Thyroid gland (tissue), 4 donors: ENCODE results near the gene MMAB. TPM values are rescaled to one million over a fixed set of nuclear protein-coding genes. Genes with fewer than 3 reads are reported as not detected.

ENCODE experiments used
- DNase-seq, 2 donors: peaks; one replicate each; pipeline ENCODE4 v3.0.0-alpha.2; 2019
- H3K27ac ChIP-seq, 3 donors: fragments of 200-600 bp; sonication (generic); 1 replicate in 2 of 3; 2 replicates in 1 of 3; pipeline ENCODE4 v1.5.1; 2016 to 2019; ENCODE audit warnings: mild to moderate bottlenecking in 1 of 3, moderate library complexity in 1 of 3
- H3K27me3 ChIP-seq: fragments of 200-600 bp; sonication (generic); one replicate; pipeline ENCODE4 v1.5.1; 2019
- H3K36me3 ChIP-seq, 2 donors: fragments of 200-600 bp; sonication (generic); one replicate each; pipeline ENCODE4 v1.5.1; 2016 to 2019
- H3K4me1 ChIP-seq, 2 donors: fragments of 200-600 bp; sonication (generic); one replicate each; pipeline ENCODE4 v1.5.1; 2017 to 2019
- H3K4me3 ChIP-seq, 3 donors: fragments of 200-600 bp; sonication (generic); replicated peaks in 1 of 3; 1 replicate in 2 of 3; 2 replicates in 1 of 3; pipeline ENCODE4 v1.5.1; 2016; ENCODE audit warnings: mild to moderate bottlenecking in 1 of 3
- H3K9me3 ChIP-seq: fragments of 200-600 bp; sonication (generic); one replicate; pipeline ENCODE4 v1.5.1; 2017
- POLR2A ChIP-seq, 2 donors: fragments of 450-650 bp; IDR thresholded peaks; one replicate each; pipeline ENCODE4 v1.6.1; 2017; ENCODE audit warnings: antibody characterized with exemption in 2 of 2, mild to moderate bottlenecking in 2 of 2, moderate library complexity in 1 of 2
- WGBS, 2 donors: methylation state at CpG; one replicate each; pipeline ENCODE4 v1.1.5; 2017; 5-methylcytosine and 5-hydroxymethylcytosine counted together
- intact Hi-C: fragments of 100-400 bp; cut with DNase I; formaldehyde crosslinking; loops from one replicate; pipeline ENCODE4 v1.15.1; 2023
- total RNA-seq, 4 donors: library from RNA; depleted of rRNA; stranded (reverse); fragments of >200 nt; gene quantifications; one replicate each; pipeline ENCODE4 v1.2.3, GENCODE V29; 2016
- TF ChIP-seq, protein P1 (sequence below), 6 experiments: fragments of 200-600 bp in 3 of 6; fragments of 450-650 bp in 3 of 6; sonication (generic) in 3 of 6; IDR thresholded peaks; one replicate each; pipeline ENCODE4 v1.5.1; 2016 to 2019; ENCODE audit warnings: antibody characterized with exemption in 6 of 6, mild to moderate bottlenecking in 2 of 6, inconsistent platforms in 1 of 6, moderate library complexity in 1 of 6

MMAB gene
- total RNA-seq, 4 donors from 2014 or later = 40.3 to 82.2 (median 69.7) TPM

DNA sequence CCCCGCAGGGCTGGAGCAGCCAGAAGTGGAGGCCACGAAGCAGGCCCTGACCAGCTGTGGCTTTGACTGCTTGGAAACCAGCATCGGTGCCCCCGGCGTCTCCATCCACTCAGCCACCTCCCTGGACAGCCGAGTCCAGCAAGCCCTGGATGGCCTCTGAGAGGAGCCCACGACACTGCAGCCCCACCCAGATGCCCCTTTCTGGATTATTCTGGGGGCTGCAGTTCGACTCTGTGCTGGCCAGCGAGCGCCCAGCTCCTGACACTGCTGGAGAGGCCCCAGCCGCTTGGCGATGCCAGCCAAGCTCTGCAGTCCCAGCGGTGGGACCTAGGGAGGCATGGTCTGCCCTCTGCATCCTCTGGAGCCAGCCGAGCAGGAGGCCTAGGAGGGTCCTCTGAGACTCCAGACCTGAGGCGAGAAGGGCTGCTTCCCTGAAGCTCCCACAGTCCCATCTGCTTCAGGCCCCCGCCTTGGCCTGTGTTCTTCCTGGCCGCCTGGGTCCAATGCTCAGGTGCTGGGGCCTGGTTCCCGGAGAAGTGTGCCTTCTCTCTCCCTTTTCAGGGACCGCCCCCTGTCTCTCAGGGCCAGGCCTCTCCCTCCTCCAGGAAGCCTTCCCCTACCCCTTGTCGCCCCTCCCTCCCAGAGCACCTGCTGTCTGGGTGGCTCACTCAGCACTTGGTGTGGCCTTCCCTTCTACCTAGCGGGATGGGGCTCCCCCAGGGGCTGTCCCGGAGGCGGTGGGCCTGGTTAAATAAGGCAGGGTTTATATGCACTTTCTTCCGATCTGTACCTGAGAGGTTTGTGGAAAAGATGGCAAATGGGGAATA lies 23.3 kb upstream of the MMAB start:
- Histone ChIP-seq H3K36me3 (peaks cover 7% of the 10 kb centered on the region in 2 donors), H3K27me3 (no peaks in the 10 kb centered on the region), H3K9me3 (no peaks in the 10 kb centered on the region), H3K4me3 (no peak overlapping the region), H3K4me1 (peaks cover 3 to 9% of the 10 kb centered on the region in 2 donors), H3K27ac (no peak overlapping the region)
- WGBS, 2 donors = 88 to 89% methylated on average over 6 to 17 of the region's 24 CpGs
- DNase-seq = no peak
- intact Hi-C loops = loop anchor here (5.0 to 10.0 kb wide), 3 partner anchors 121 to 176 kb away; no protein-coding TSS in a partner anchor
- TF ChIP-seq, protein P1, sequence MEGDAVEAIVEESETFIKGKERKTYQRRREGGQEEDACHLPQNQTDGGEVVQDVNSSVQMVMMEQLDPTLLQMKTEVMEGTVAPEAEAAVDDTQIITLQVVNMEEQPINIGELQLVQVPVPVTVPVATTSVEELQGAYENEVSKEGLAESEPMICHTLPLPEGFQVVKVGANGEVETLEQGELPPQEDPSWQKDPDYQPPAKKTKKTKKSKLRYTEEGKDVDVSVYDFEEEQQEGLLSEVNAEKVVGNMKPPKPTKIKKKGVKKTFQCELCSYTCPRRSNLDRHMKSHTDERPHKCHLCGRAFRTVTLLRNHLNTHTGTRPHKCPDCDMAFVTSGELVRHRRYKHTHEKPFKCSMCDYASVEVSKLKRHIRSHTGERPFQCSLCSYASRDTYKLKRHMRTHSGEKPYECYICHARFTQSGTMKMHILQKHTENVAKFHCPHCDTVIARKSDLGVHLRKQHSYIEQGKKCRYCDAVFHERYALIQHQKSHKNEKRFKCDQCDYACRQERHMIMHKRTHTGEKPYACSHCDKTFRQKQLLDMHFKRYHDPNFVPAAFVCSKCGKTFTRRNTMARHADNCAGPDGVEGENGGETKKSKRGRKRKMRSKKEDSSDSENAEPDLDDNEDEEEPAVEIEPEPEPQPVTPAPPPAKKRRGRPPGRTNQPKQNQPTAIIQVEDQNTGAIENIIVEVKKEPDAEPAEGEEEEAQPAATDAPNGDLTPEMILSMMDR (IDR thresholded peaks at IDR 0.05) = no peak
- no peak for TF ChIP-seq POLR2A (IDR thresholded peaks at IDR 0.05)

- H3K4me3 ChIP-seq = no peak overlapping the region
- H3K9me3 ChIP-seq = no peaks in the 10 kb centered on the region
- DNase-seq = no peak
- no peak overlapping the region for H3K27ac ChIP-seq
- intact Hi-C loops = loop anchor here (5.0 to 10.0 kb wide), 3 partner anchors 122 to 177 kb away; no protein-coding TSS in a partner anchor
- WGBS, 2 donors = 73 to 88% methylated on average over 10 of the region's 10 CpGs
- peaks cover 7% of the 10 kb centered on the region in 2 donors for H3K36me3 ChIP-seq
- no peaks in the 10 kb centered on the region for H3K27me3 ChIP-seq
- TF ChIP-seq, protein P1 (IDR thresholded peaks at IDR 0.05) = no peak
- no peak for TF ChIP-seq POLR2A (IDR thresholded peaks at IDR 0.05)
- H3K4me1 ChIP-seq = peaks cover 3 to 9% of the 10 kb centered on the region in 2 donors
Observed at GRCh38 chr12:109595321-109595902, 22.1 kb upstream of the MMAB start.

DNA sequence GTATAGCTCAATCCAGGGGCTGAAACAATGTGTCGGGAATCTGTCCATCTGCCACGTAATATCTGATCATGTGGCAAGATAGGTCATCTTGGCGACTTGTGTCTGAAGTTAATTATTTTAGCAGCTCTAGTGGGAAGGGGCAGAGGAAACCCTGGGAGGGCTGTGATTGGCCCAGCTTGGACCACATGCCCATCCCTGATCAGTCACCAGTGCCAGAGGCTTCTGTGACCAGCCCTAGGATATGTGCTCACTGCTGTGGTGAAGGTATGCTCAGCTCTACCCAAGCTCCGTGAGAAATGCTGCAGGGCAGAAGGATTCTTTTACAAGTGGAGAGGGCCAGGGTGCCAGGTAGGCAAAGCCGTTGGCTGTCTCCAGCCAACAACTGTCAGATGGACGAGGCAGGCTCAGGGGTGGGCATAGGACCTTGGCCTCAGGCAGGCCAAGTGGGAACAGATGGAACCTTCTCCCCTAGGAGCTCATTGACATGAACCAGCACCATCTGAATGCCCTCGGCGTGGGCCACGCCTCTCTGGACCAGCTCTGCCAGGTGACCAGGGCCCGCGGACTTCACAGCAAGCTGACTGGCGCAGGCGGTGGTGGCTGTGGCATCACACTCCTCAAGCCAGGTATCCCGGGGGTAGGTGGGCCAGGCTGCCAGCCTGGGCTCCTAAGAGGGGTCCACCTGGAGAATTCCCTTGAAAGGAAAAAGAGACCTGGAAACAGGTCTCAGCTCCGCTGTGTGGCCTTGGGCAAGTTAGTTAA lies 21.4 kb upstream of the MMAB start:
- no peak for DNase-seq
- TF ChIP-seq POLR2A (IDR thresholded peaks at IDR 0.05) = no peak
- TF ChIP-seq, protein P1 (IDR thresholded peaks at IDR 0.05) = no peak
- no peak overlapping the region for H3K4me3 ChIP-seq
- peaks cover 3 to 12% of the 10 kb centered on the region in 2 donors for H3K4me1 ChIP-seq
- H3K9me3 ChIP-seq = no peaks in the 10 kb centered on the region
- no peak overlapping the region for H3K27ac ChIP-seq
- H3K27me3 ChIP-seq = no peaks in the 10 kb centered on the region
- H3K36me3 ChIP-seq = peaks cover 7% of the 10 kb centered on the region in 2 donors
- WGBS, 2 donors = 89 to 90% methylated on average over 7 to 14 of the region's 15 CpGs
- intact Hi-C loops = loop anchor here (5.0 to 10.0 kb wide), 3 partner anchors 123 to 178 kb away; no protein-coding TSS in a partner anchor

DNA sequence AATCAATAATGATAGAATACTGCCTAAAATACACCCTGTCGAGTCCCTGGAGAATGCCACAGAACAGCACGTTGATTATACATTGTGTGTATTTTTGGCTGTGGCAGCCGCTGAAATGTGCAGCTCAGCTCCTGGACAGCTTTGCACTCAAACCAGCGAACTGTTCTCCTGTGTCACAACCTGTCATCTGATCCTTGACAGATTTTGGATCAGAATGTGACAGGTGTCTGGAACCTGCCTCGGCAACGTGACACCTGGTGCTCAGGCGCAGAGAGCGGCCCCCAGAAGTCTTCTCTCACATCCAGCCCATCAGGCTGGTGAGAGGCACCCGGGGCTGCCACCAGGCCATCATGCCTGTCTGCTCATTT lies 19.6 kb upstream of the MMAB start:
- TF ChIP-seq, protein P1 (IDR thresholded peaks at IDR 0.05) = no peak
- no peak for TF ChIP-seq POLR2A (IDR thresholded peaks at IDR 0.05)
- Histone ChIP-seq H3K4me1 (peaks cover 18 to 26% of the 10 kb centered on the region in 2 donors), H3K36me3 (peaks cover 7% of the 10 kb centered on the region in 2 donors), H3K9me3 (no peaks in the 10 kb centered on the region), H3K27me3 (no peaks in the 10 kb centered on the region), H3K27ac (no peak overlapping the region), H3K4me3 (no peak overlapping the region)
- no peak for DNase-seq
- WGBS, 2 donors = 90 to 92% methylated on average over 9 of the region's 9 CpGs
- intact Hi-C loops = loop anchor here (10.0 kb wide), 1 partner anchor 168 kb away; no protein-coding TSS in a partner anchor
